Liver (tissue), 9 donors: Measurements from ENCODE around the gene NDUFS7. TPM values are rescaled to one million over a fixed set of nuclear protein-coding genes. Genes with fewer than 3 reads are reported as not detected.

Experiments used
- DNase-seq: peaks from one replicate; pipeline ENCODE4 v3.0.0-alpha.2; 2017; ENCODE audit warnings: low spot score
- H3K27ac ChIP-seq, 2 donors: one replicate each; pipeline ENCODE4 v1.7.0; 2013; ENCODE audit warnings: inconsistent platforms in 2 of 2, low read length in 2 of 2, control low read depth in 1 of 2, low read depth in 1 of 2, mild to moderate bottlenecking in 1 of 2
- H3K27me3 ChIP-seq, 4 donors: one replicate each; pipeline versions ENCODE4 v1.6.1 to v1.7.0; 2013; ENCODE audit warnings: low read length in 3 of 4, inconsistent platforms in 1 of 4, mild to moderate bottlenecking in 1 of 4, moderate library complexity in 1 of 4; ENCODE audit not compliant: control insufficient read depth in 4 of 4, insufficient read depth in 4 of 4
- H3K36me3 ChIP-seq, 4 donors: one replicate each; pipeline versions ENCODE4 v1.6.1 to v1.7.0; 2013; ENCODE audit warnings: low read length in 3 of 4, mild to moderate bottlenecking in 3 of 4, low read depth in 1 of 4, moderate library complexity in 1 of 4; ENCODE audit not compliant: control insufficient read depth in 4 of 4, insufficient read depth in 3 of 4
- H3K4me1 ChIP-seq, 4 donors: one replicate each; pipeline versions ENCODE4 v1.6.1 to v1.7.0; 2013; ENCODE audit warnings: low read length in 3 of 4, mild to moderate bottlenecking in 3 of 4, moderate library complexity in 1 of 4; ENCODE audit not compliant: control insufficient read depth in 4 of 4, insufficient read depth in 4 of 4
- H3K4me3 ChIP-seq, 3 donors: one replicate each; pipeline versions ENCODE4 v1.6.1 to v1.7.0; 2013; ENCODE audit warnings: low read length in 3 of 3, control low read depth in 1 of 3, low read depth in 1 of 3, mild to moderate bottlenecking in 1 of 3
- H3K9ac ChIP-seq, 2 donors: one replicate each; pipeline ENCODE4 v1.7.0; 2013; ENCODE audit warnings: low read length in 2 of 2, mild to moderate bottlenecking in 2 of 2, moderate library complexity in 2 of 2, control low read depth in 1 of 2, low read depth in 1 of 2
- H3K9me3 ChIP-seq, 4 donors: one replicate each; pipeline versions ENCODE4 v1.6.1 to v1.7.0; 2013; ENCODE audit warnings: low read length in 3 of 4; ENCODE audit not compliant: control insufficient read depth in 4 of 4
- ATF3 ChIP-seq: IDR thresholded peaks from 2 replicates; pipeline ENCODE4 v1.6.1; 2016; ENCODE audit warnings: antibody characterized with exemption
- CTCF ChIP-seq: fragments of 150-350 bp; IDR thresholded peaks from 2 replicates; pipeline ENCODE4 v1.5.1; 2017; ENCODE audit warnings: improper control_type of control experiment, low read depth, low read length; ENCODE audit not compliant: missing input control
- EGR1 ChIP-seq, 2 donors: IDR thresholded peaks; 2 replicates each; pipeline ENCODE4 v1.6.1; 2016 to 2018; ENCODE audit warnings: antibody characterized with exemption in 2 of 2, low read depth in 2 of 2
- FOXA1 ChIP-seq: IDR thresholded peaks from 2 replicates; pipeline ENCODE4 v1.6.1; 2016; ENCODE audit warnings: antibody characterized with exemption
- FOXA2 ChIP-seq: IDR thresholded peaks from 2 replicates; pipeline ENCODE4 v1.6.1; 2016; ENCODE audit warnings: antibody characterized with exemption
- GABPA ChIP-seq, 2 donors: IDR thresholded peaks in 1 of 2; conservative IDR thresholded peaks in 1 of 2; 2 replicates each; pipeline ENCODE4 v1.6.1; 2016; ENCODE audit warnings: antibody characterized with exemption in 2 of 2, mild to moderate bottlenecking in 1 of 2, moderate library complexity in 1 of 2
- HNF4A ChIP-seq, 2 donors: conservative IDR thresholded peaks; 2 replicates each; pipeline ENCODE4 v1.6.1; 2016; ENCODE audit warnings: antibody characterized with exemption in 2 of 2, mild to moderate bottlenecking in 2 of 2
- HNF4G ChIP-seq: IDR thresholded peaks from 2 replicates; pipeline ENCODE4 v1.6.1; 2016; ENCODE audit warnings: antibody characterized with exemption
- JUND ChIP-seq, 2 donors: IDR thresholded peaks; 2 replicates each; pipeline ENCODE4 v1.6.1; 2016; ENCODE audit warnings: antibody characterized with exemption in 2 of 2
- NR2F2 ChIP-seq: IDR thresholded peaks from 2 replicates; pipeline ENCODE4 v1.6.1; 2016; ENCODE audit warnings: antibody characterized with exemption
- RAD21 ChIP-seq, 2 donors: IDR thresholded peaks; 2 replicates each; pipeline ENCODE4 v1.6.1; 2016; ENCODE audit warnings: antibody characterized with exemption in 2 of 2, mild to moderate bottlenecking in 2 of 2
- REST ChIP-seq: IDR thresholded peaks from 2 replicates; pipeline ENCODE4 v1.6.1; 2016; ENCODE audit warnings: antibody characterized with exemption, mild to moderate bottlenecking
- RXRA ChIP-seq, 2 donors: IDR thresholded peaks; 2 replicates each; pipeline ENCODE4 v1.6.1; 2017 to 2018; ENCODE audit warnings: antibody characterized with exemption in 2 of 2, mild to moderate bottlenecking in 1 of 2
- SP1 ChIP-seq: IDR thresholded peaks from 2 replicates; pipeline ENCODE4 v1.6.1; 2018; ENCODE audit warnings: antibody characterized with exemption, mild to moderate bottlenecking
- TAF1 ChIP-seq: conservative IDR thresholded peaks from 2 replicates; pipeline ENCODE4 v1.6.1; 2016; ENCODE audit warnings: antibody characterized with exemption, mild to moderate bottlenecking
- YY1 ChIP-seq: IDR thresholded peaks from 2 replicates; pipeline ENCODE4 v1.6.1; 2016; ENCODE audit warnings: antibody characterized with exemption, mild to moderate bottlenecking
- WGBS: extraction: QIAGEN DNeasy Blood & Tissue Kit; methylation state at CpG from one replicate; pipeline ENCODE4 v1.1.7; 2013; 5-methylcytosine and 5-hydroxymethylcytosine counted together
- polyA plus RNA-seq, 2 donors: library from polyadenylated mRNA; stranded (reverse) in 1 of 2; unstranded in 1 of 2; fragments of 200-250 nt in 1 of 2; fragments of >200 nt in 1 of 2; fragmentation: Nextera tagmentation in 1 of 2; extraction: Ambion mirVana in 1 of 2; gene quantifications; one replicate each; pipeline versions ENCODE4 v1.2.1 to v1.2.3, GENCODE V29; 2013 to 2015
- total RNA-seq, 2 donors: library from RNA; depleted of rRNA; stranded (reverse); fragments of >200 nt; gene quantifications; one replicate each; pipeline ENCODE4 v1.2.3, GENCODE V29; 2014
- TF ChIP-seq, protein P1 (sequence below): IDR thresholded peaks from 2 replicates; pipeline ENCODE4 v1.6.1; 2016; ENCODE audit warnings: antibody characterized with exemption
- TF ChIP-seq, protein P2 (sequence below): IDR thresholded peaks from 2 replicates; pipeline ENCODE4 v1.6.1; 2016; ENCODE audit warnings: antibody characterized with exemption
- donor health status: healthy.
- donor health status: healthy.
- donor health status: healthy.
- donor health status: healthy.
- donor health status: healthy.

Gene NDUFS7
- total and polyA plus RNA-seq, 4 donors: 54.4 to 185 (median 128) TPM

DNA sequence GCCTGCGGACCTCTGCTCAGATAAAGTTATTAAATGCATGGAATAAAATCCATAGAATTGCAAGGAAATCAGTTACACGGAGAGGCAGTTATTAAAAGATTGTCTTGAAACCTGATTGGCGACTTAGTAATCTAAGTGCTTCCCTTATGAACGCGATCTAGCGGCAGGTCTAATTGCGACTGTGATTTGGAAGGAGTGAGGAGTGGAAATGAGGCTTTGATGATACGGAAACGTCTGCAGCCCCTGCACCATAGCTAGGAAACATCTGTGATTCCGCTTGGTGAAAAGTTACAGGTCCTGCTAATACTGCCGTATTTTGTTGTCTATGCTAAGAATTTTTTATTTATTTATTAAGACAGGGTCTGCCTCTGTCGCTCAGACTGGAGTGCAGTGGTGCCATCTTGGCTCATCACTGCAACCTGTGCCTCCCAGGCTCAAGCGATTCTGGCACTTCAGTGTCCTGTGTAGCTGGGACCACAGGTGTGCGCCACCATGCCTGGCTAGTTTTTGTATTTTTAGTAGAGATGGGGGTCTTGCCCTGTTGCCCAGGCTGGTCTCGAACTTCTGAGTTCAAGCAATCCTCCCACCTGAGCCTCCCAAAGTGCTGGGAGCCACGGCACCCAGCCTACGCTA lies 887 bp downstream of the NDUFS7 start:
- TF ChIP-seq, protein P1, sequence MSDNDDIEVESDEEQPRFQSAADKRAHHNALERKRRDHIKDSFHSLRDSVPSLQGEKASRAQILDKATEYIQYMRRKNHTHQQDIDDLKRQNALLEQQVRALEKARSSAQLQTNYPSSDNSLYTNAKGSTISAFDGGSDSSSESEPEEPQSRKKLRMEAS: no peak
- TF ChIP-seq SP1 (no peak), REST (no peak), HNF4G (no peak), HNF4A (conservative IDR thresholded peaks at IDR 0.05) (no peak), EGR1 (IDR thresholded peaks at IDR 0.05; ENCODE audit: low read depth in 2 of 2) (no peak), ATF3 (no peak), RXRA (IDR thresholded peaks at IDR 0.05) (no peak), GABPA (IDR thresholded peaks at IDR 0.05 in 1 of 2, conservative IDR thresholded peaks at IDR 0.05 in 1 of 2) (no peak), YY1 (no peak), CTCF (no peak), NR2F2 (no peak), JUND (IDR thresholded peaks at IDR 0.05) (no peak), TAF1 (no peak), FOXA1 (no peak), FOXA2 (no peak), RAD21 (IDR thresholded peaks at IDR 0.05) (no peak)
- TF ChIP-seq, protein P2, sequence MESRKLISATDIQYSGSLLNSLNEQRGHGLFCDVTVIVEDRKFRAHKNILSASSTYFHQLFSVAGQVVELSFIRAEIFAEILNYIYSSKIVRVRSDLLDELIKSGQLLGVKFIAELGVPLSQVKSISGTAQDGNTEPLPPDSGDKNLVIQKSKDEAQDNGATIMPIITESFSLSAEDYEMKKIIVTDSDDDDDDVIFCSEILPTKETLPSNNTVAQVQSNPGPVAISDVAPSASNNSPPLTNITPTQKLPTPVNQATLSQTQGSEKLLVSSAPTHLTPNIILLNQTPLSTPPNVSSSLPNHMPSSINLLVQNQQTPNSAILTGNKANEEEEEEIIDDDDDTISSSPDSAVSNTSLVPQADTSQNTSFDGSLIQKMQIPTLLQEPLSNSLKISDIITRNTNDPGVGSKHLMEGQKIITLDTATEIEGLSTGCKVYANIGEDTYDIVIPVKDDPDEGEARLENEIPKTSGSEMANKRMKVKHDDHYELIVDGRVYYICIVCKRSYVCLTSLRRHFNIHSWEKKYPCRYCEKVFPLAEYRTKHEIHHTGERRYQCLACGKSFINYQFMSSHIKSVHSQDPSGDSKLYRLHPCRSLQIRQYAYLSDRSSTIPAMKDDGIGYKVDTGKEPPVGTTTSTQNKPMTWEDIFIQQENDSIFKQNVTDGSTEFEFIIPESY: no peak
- H3K27me3 ChIP-seq: no peaks in the 10 kb centered on the region
- H3K36me3 ChIP-seq: peaks cover 7 to 17% (median 7%) of the 10 kb centered on the region in 4 donors
- DNase-seq: no peak
- H3K4me1 ChIP-seq: peaks cover 3 to 25% (median 12%) of the 10 kb centered on the region in 4 donors
- peak overlapping the region; percentile 71 to 93 for H3K27ac ChIP-seq
- H3K4me3 ChIP-seq: peak overlapping the region; percentile 80 to 95 (median 89)
- no peaks in the 10 kb centered on the region for H3K9me3 ChIP-seq
- H3K9ac ChIP-seq: peak overlapping the region; percentile 71 to 95
- 36% methylated on average over 17 of the region's 17 CpGs for WGBS
